Aorta (tissue), 5 donors: ENCODE data around the gene ZNF219. TPM values are rescaled to one million over a fixed set of nuclear protein-coding genes. Genes with fewer than 3 reads are reported as not detected.

Source experiments
- ATAC-seq: fragments of 200-7000 bp; cut with Tn5 transposase; one replicate; pipeline ENCODE4 v1.9.1; 2022; ENCODE audit warnings: moderate library complexity; ENCODE audit not compliant: low FRiP score
- DNase-seq, 2 donors: peaks; one replicate each; pipeline ENCODE4 v3.0.0-alpha.2; 2020
- H3K27ac ChIP-seq, 2 donors: one replicate each; pipeline ENCODE4 v1.5.1; 2013; ENCODE audit warnings: low read length in 2 of 2, mild to moderate bottlenecking in 2 of 2, moderate library complexity in 2 of 2, control low read depth in 1 of 2, inconsistent platforms in 1 of 2, low read depth in 1 of 2
- H3K27me3 ChIP-seq, 2 donors: one replicate each; pipeline ENCODE4 v1.6.1; 2013; ENCODE audit warnings: control low read depth in 1 of 2, low read length in 1 of 2, mild to moderate bottlenecking in 1 of 2, moderate library complexity in 1 of 2; ENCODE audit not compliant: insufficient read depth in 2 of 2, control insufficient read depth in 1 of 2
- H3K36me3 ChIP-seq, 2 donors: one replicate each; pipeline ENCODE4 v1.6.1; 2013; ENCODE audit warnings: control low read depth in 1 of 2, low read length in 1 of 2, mild to moderate bottlenecking in 1 of 2; ENCODE audit not compliant: insufficient read depth in 2 of 2, control insufficient read depth in 1 of 2
- H3K4me1 ChIP-seq, 2 donors: one replicate each; pipeline ENCODE4 v1.6.1; 2013; ENCODE audit warnings: low read length in 2 of 2, control low read depth in 1 of 2, mild to moderate bottlenecking in 1 of 2, moderate library complexity in 1 of 2; ENCODE audit not compliant: insufficient read depth in 2 of 2, control insufficient read depth in 1 of 2
- H3K4me3 ChIP-seq, 2 donors: one replicate each; pipeline ENCODE4 v1.5.1; 2013; ENCODE audit warnings: low read length in 2 of 2, control low read depth in 1 of 2, mild to moderate bottlenecking in 1 of 2
- H3K9me3 ChIP-seq: one replicate; pipeline ENCODE4 v1.6.1; 2013; ENCODE audit warnings: mild to moderate bottlenecking, low read length; ENCODE audit not compliant: control insufficient read depth
- WGBS, 2 donors: extraction: QIAGEN DNeasy Blood & Tissue Kit; methylation state at CpG; one replicate each; pipeline ENCODE4 v1.1.7; 2013; 5-methylcytosine and 5-hydroxymethylcytosine counted together
- intact Hi-C, 2 donors: fragments of 100-400 bp; cut with DNase I; formaldehyde crosslinking; loops; one replicate each; pipeline versions ENCODE4 v1.14.2 to v1.15.0; 2022
- long read RNA-seq, 2 donors: library from polyadenylated mRNA; unstranded; transcript quantifications; one replicate each; pipeline ENCODE4 v2.0.0, GENCODE V29; 2020 to 2021
- polyA plus RNA-seq, 2 donors: library from polyadenylated mRNA; stranded (reverse); fragments of 200-250 nt; gene quantifications; one replicate each; pipeline ENCODE4 v1.2.3, GENCODE V29; 2013
- total RNA-seq, 2 donors: library from RNA; stranded (reverse); fragmentation: NEBNext Ultra II Directional; extraction: Animal tissue kit (Norgen Biotek cat#: 25700); gene quantifications; one replicate each; pipeline ENCODE4 v1.2.1, GENCODE V29; 2021
- donor health status: healthy with polysubstance abuse.
- donor health status: Bipolar disorder and iron deficiency.
- donor health status: DM: no; HTN: no; CAD: no.
- donor health status: DM: no; HTN: no; CAD: no.
- donor health status: DM: yes; HTN: yes; CAD: no.

The ZNF219 gene
- total RNA-seq (10 to 100 TPM; 33.0 to 41.3 TPM), polyA plus RNA-seq (10 to 100 TPM; 24.5 to 39.4 TPM)
- long read RNA-seq, donor 1, partial matches to known transcripts, result 195 of 201 reads
- long read RNA-seq, donor 1, other reads (novel, unspliced or antisense), result 3 of 201 reads
- long read RNA-seq, donor 2, partial matches to known transcripts, result 66 of 76 reads
- long read RNA-seq, donor 2, other reads (novel, unspliced or antisense), result 10 of 76 reads

DNA sequence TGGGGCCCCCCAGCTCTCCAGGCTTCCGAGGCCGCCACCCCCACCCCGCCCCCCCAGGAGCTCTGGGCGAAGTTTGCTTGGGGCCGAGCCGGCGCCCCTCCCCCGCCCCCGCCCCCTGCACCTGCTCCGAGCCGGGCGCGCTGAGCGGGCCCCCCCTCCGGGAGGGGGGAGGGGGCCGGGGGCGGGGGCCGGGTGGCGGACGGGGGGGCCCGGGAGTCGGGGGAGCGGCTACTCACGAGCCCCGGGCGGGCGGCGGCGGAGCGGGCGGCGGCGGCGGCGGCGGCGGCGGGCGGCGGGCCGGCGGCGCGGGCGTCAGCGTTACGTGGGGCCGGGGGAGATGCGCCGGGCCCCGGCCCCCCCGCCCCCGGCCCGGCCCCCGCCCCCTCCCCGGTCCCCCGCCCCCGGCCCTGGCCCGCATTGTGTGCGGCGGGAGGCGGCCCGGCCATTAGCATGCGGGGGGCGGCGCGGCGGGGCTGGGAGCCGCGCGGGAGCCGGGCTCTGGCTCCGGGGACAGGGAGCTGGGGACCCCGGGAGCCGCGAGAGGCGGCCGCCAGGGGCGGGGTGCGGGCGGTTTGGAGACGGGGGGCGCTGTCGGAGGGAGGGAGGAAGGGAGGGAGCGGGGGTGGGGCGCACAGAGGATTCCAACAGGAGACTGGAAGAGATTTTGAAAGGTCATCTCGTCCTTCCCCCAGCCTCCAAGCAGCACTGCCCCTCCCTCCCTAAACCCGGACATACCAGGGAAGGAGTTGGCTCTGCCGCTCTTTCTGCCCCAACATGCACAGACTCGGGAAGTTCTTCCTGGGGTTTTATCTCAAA, at the start of gene ZNF219:
TSS of gene ZNF219 (minus strand) at position 580 of the 816 bp plus-strand sequence. CDS start 5,064 bp downstream, outside the sequence.
- intact Hi-C loops, result no loop called here
- Histone ChIP-seq H3K4me1 (no peaks in the 10 kb centered on the region), H3K9me3 (no peaks in the 10 kb centered on the region), H3K27ac (peak within 1 kb of the TSS; percentile 82 to 97), H3K36me3 (no peaks in the 10 kb centered on the region), H3K4me3 (peak within 1 kb of the TSS; percentile 84 to 97), H3K27me3 (no peaks in the 10 kb centered on the region)
- 0 to 1% methylated on average over 6 to 89 of the region's 90 CpGs for WGBS, 2 donors
- DNase-seq (peak; percentile 73 to 87), ATAC-seq (no peak)

DNA sequence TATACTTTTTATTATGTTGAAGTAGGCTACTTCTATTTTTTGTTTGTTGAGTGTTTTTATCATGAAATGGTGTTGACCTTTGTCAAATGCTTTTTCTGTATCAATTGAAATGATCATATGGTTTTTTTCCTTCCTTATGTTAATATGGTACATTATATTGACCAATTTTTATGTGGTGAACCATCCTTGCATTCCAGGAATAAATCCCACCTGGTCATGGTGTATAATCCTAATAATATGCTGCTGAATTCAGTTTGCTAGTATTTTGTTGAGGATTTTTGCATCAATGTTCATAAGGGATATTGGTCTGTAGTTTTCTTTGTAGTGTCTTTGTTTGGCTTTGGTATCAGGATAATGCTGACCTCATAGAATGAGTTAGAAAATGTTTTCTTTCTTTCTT, 47.0 kb upstream of the ZNF219 start:
- peaks cover 4% of the 10 kb centered on the region for H3K9me3 ChIP-seq
- H3K36me3 ChIP-seq, result no peaks in the 10 kb centered on the region
- H3K4me1 ChIP-seq, result no peaks in the 10 kb centered on the region

DNA sequence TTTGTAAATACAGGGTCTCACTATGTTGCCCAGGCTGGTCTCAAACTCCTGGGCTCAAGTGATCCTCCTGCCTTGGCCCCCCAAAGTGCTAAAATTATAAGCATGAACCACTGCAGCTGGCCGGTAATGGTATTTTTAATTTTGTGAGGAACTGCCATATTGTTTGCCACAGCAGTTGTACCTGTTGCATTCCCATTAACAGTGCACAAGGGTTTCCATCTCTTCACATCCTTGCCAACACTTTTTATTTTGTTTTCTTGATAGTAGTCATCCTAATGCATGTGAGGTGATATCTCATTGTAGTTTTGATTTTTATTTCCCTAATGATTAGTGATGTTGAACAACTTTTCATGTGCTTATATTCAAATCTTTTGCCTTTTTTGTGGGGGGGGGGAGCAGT, 43.9 kb upstream of the ZNF219 start:
- peaks cover 2% of the 10 kb centered on the region for H3K9me3 ChIP-seq
- H3K27ac ChIP-seq, result no peak overlapping the region
- no peaks in the 10 kb centered on the region for H3K27me3 ChIP-seq
- no peaks in the 10 kb centered on the region for H3K4me1 ChIP-seq
- 94 to 97% methylated on average over 1 of the region's 1 CpG for WGBS, 2 donors
- H3K4me3 ChIP-seq, result no peak overlapping the region
- intact Hi-C loops, result no loop called here
- no peaks in the 10 kb centered on the region for H3K36me3 ChIP-seq
- DNase-seq (no peak), ATAC-seq (no peak)

More for the DNA sequence above, 47.0 kb upstream of the ZNF219 start:
- DNase-seq, result no peak
- intact Hi-C loops, result no loop called here
- Histone ChIP-seq H3K4me3 (no peak overlapping the region), H3K27ac (no peak overlapping the region), H3K27me3 (peaks cover 0 to 2% of the 10 kb centered on the region in 2 donors)
- no peak for ATAC-seq

DNA sequence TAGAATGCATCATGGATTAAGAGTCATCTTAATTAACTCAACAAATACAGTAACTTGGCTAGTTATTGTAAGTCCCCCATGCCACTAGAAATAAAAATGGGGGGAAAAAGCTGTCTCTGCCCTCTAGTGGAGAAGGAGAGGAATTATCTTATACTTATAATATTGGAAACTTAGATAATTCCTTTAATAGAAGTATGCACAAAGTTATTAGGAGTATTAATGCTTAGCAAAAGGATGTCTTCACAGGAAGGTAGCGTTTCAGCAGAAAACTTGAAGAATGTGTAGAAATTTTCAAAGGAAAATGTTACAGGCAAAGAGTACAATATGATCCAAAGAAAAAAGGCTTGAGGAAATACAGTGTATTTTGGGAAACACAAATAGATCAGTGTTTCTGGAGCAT, 37.6 kb upstream of the ZNF219 start:
- ATAC-seq, result no peak
- intact Hi-C loops, result no loop called here
- no peaks in the 10 kb centered on the region for H3K4me1 ChIP-seq
- H3K27ac ChIP-seq, result no peak overlapping the region
- no peaks in the 10 kb centered on the region for H3K36me3 ChIP-seq
- H3K4me3 ChIP-seq, result no peak overlapping the region
- no peaks in the 10 kb centered on the region for H3K27me3 ChIP-seq
- WGBS, 2 donors, result 8 to 13% methylated on average over 1 of the region's 1 CpG
- DNase-seq, result no peak
- H3K9me3 ChIP-seq, result no peaks in the 10 kb centered on the region

DNA sequence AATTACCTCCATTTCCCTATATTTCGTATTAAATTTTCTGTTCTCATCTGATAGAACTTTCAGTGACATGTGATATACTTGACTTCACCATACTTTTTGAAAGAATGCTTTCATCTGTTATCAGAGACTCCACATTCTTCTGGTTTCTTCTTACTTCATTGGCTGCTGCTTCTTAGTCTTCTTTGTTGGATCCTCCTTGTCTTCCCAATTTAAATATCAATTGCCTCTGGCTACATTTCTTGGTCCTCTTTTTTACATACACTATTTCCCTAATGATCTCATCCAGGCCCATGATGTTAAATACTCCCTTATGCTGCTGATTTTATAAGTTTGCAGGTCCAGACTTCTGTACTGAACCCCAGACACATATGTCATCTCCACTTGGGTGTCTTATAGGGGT, 35.4 kb upstream of the ZNF219 start:
- no peaks in the 10 kb centered on the region for H3K36me3 ChIP-seq
- no peak for DNase-seq
- H3K4me3 ChIP-seq, result no peak overlapping the region
- intact Hi-C loops, result no loop called here
- H3K27me3 ChIP-seq, result no peaks in the 10 kb centered on the region
- H3K9me3 ChIP-seq, result no peaks in the 10 kb centered on the region
- no peaks in the 10 kb centered on the region for H3K4me1 ChIP-seq
- no peak for ATAC-seq
- WGBS, 2 donors, result 48 to 56% methylated on average over 1 of the region's 1 CpG
- H3K27ac ChIP-seq, result no peak overlapping the region

DNA sequence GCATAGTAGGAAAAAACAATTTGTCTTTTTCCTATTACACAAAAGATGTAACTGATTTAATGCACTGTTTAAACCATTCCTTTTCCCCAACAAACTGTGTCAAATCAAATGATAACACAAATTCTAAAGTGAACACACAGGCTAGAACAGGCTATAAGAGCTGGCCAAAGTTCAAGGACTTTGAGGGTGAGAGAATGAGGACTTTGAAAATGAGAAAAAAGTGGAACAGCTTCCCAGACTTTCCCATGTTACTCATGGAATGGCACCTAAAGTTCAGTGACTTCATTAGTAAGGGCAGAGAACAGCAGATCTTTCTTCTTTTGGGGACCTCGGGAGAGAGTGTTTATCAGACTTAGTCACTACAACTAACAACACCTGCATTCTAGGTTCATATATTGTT, 25.0 kb upstream of the ZNF219 start:
- DNase-seq (no peak), ATAC-seq (no peak)
- no peak overlapping the region for H3K27ac ChIP-seq
- intact Hi-C loops, result no loop called here
- H3K4me3 ChIP-seq, result no peak overlapping the region
- WGBS, 2 donors, result 79 to 90% methylated on average over 1 of the region's 1 CpG
- no peaks in the 10 kb centered on the region for H3K27me3 ChIP-seq
- H3K4me1 ChIP-seq, result no peaks in the 10 kb centered on the region
- no peaks in the 10 kb centered on the region for H3K36me3 ChIP-seq
- H3K9me3 ChIP-seq, result peaks cover 3% of the 10 kb centered on the region

DNA sequence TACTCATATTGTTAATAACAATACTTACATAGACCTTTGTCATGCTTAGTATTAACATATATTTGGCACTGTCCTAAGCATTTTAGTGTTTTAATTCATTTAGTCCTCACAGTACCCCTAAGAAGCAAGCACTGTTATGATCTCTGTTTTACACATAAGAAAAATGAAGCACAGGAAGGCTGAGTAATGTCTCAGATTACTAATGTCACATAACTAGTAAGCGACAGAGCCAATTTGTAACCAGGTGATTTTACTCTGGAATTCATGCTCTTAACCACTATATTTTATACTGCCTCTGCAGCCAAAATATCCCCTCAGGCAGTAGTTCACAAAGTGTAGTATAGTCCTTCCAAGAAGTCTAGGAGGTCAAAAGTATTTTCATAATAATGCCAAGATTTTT, 22.7 kb upstream of the ZNF219 start:
- H3K27ac ChIP-seq, result no peak overlapping the region
- 64 to 68% methylated on average over 1 of the region's 1 CpG for WGBS, 2 donors
- intact Hi-C loops, result no loop called here
- no peaks in the 10 kb centered on the region for H3K4me1 ChIP-seq
- H3K4me3 ChIP-seq, result no peak overlapping the region
- H3K9me3 ChIP-seq, result peaks cover 3% of the 10 kb centered on the region
- no peaks in the 10 kb centered on the region for H3K27me3 ChIP-seq
- ATAC-seq (no peak), DNase-seq (no peak)
- no peaks in the 10 kb centered on the region for H3K36me3 ChIP-seq

DNA sequence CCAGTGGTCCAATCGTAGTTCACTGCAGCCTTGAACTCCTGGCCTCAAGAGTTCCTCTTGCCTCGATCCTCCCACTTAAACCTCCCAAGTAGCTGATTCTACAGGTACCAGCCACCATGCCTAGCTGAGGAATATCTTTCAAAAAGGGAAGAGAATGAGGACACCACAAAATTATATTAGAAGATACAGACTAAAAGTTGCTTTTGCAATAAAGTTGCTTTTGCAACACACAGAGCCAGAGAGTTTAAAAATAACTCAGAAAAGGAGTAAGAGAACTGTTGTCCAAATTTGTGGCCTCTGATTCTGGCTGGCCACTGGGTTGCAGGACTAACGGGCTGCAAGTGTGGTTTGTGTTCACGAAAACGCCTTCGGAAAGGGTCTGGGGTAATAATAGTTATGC, 22.2 kb upstream of the ZNF219 start:
- Histone ChIP-seq H3K9me3 (no peaks in the 10 kb centered on the region), H3K4me3 (no peak overlapping the region), H3K27me3 (no peaks in the 10 kb centered on the region), H3K27ac (no peak overlapping the region), H3K36me3 (no peaks in the 10 kb centered on the region), H3K4me1 (no peaks in the 10 kb centered on the region)
- ATAC-seq, result no peak
- intact Hi-C loops, result no loop called here
- no peak for DNase-seq
- WGBS, 2 donors, result 68 to 71% methylated on average over 6 of the region's 6 CpGs

DNA sequence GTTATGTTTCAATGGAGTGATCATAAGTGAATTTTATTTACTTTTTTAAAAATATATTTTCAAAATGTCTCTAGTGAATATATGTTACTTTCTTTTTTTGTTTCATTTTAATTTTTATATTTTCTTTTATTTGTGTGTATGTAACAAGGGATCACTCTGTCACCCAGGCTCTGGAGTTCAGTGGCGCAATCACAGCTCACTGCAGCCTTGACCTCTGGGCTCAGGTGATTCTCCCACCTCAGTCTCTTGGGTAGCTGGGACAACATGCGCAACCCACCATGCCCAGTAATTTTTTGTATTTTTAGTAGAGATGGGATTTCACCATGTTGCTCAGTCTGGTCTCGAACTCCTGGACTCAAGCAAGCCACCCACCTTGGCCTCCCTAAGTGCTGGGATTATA, 20.5 kb upstream of the ZNF219 start:
- DNase-seq (no peak), ATAC-seq (no peak)
- intact Hi-C loops, result no loop called here
- H3K27me3 ChIP-seq, result no peaks in the 10 kb centered on the region
- H3K4me3 ChIP-seq, result no peak overlapping the region
- 96 to 99% methylated on average over 3 of the region's 3 CpGs for WGBS, 2 donors
- H3K36me3 ChIP-seq, result no peaks in the 10 kb centered on the region
- H3K4me1 ChIP-seq, result no peaks in the 10 kb centered on the region
- H3K9me3 ChIP-seq, result no peaks in the 10 kb centered on the region
- no peak overlapping the region for H3K27ac ChIP-seq
